ENCODE results near the gene SEMA6A. TPM values are rescaled to one million over a fixed set of nuclear protein-coding genes. Genes with fewer than 3 reads are reported as not detected.

The SEMA6A gene
- total and polyA plus RNA-seq, 2 experiments from 2014 or later: 233 to 400 TPM

- peaks cover 63% of the 10 kb centered on the region for H4K20me1 ChIP-seq (replicated peaks; ENCODE audit: insufficient read depth)
- no peak for DNase-seq (ENCODE audit: low spot score)
- H3K4me3 ChIP-seq: peak overlapping the region; percentile 98; the same call in 1 of the 2 replicates
- H3K27me3 ChIP-seq (ENCODE audit: insufficient read depth): no peaks in the 10 kb centered on the region
- Mint-ChIP-seq H3K4me1 (peaks cover 88% of the 10 kb centered on the region), H3K36me3 (ENCODE audit: low read depth) (peaks cover 15% of the 10 kb centered on the region), H3K27me3 (ENCODE audit: insufficient read depth, low read depth, poor library complexity) (peaks cover 7% of the 10 kb centered on the region), H3K4me3 (no peak overlapping the region; the same call in 2 of the 3 replicates), H3K27ac (no peak overlapping the region), H3K9me3 (no peaks in the 10 kb centered on the region)
- ATAC-seq: no peak
- no peak overlapping the region for H3K27ac ChIP-seq (ENCODE audit: low read depth)
- peaks cover 92% of the 10 kb centered on the region for H3K4me1 ChIP-seq (ENCODE audit: insufficient read depth)
- no peaks in the 10 kb centered on the region for H3K9me2 ChIP-seq (ENCODE audit: insufficient read depth)
- peaks cover 99% of the 10 kb centered on the region for H3K79me2 ChIP-seq (replicated peaks; ENCODE audit: insufficient read depth)
- H2AFZ ChIP-seq: no peak overlapping the region
- H3F3A ChIP-seq (replicated peaks; ENCODE audit: low read depth): peaks cover 4% of the 10 kb centered on the region; the same call in 1 of the 2 replicates
- H3K4me2 ChIP-seq: peak overlapping the region; percentile 90; the same call in 1 of the 2 replicates
- TF ChIP-seq POLR2AphosphoS5 (IDR thresholded peaks at IDR 0.05; ENCODE audit: low read depth) (no peak), CREB1 (CRISPR knock-in tag; IDR thresholded peaks at IDR 0.05; ENCODE audit: low read depth) (no peak), ZNF114 (CRISPR knock-in tag; IDR thresholded peaks at IDR 0.05) (no peak), STAT1 (IDR thresholded peaks at IDR 0.05; ENCODE audit: unreplicated experiment) (no peak), NANOG (IDR thresholded peaks at IDR 0.05; ENCODE audit: borderline replicate concordance) (no peak), EZH2phosphoT487 (IDR thresholded peaks at IDR 0.05; ENCODE audit: unreplicated experiment) (no peak), ZNF331 (CRISPR knock-in tag; IDR thresholded peaks at IDR 0.05; ENCODE audit: low read depth) (no peak), JUNB (IDR thresholded peaks at IDR 0.05; ENCODE audit: unreplicated experiment) (no peak), EZH2 (IDR thresholded peaks at IDR 0.05; ENCODE audit: low read depth, unreplicated experiment) (no peak)
- TF ChIP-seq, protein P1, sequence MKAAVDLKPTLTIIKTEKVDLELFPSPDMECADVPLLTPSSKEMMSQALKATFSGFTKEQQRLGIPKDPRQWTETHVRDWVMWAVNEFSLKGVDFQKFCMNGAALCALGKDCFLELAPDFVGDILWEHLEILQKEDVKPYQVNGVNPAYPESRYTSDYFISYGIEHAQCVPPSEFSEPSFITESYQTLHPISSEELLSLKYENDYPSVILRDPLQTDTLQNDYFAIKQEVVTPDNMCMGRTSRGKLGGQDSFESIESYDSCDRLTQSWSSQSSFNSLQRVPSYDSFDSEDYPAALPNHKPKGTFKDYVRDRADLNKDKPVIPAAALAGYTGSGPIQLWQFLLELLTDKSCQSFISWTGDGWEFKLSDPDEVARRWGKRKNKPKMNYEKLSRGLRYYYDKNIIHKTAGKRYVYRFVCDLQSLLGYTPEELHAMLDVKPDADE (IDR thresholded peaks at IDR 0.05): no peak
- TF ChIP-seq, protein P2, sequence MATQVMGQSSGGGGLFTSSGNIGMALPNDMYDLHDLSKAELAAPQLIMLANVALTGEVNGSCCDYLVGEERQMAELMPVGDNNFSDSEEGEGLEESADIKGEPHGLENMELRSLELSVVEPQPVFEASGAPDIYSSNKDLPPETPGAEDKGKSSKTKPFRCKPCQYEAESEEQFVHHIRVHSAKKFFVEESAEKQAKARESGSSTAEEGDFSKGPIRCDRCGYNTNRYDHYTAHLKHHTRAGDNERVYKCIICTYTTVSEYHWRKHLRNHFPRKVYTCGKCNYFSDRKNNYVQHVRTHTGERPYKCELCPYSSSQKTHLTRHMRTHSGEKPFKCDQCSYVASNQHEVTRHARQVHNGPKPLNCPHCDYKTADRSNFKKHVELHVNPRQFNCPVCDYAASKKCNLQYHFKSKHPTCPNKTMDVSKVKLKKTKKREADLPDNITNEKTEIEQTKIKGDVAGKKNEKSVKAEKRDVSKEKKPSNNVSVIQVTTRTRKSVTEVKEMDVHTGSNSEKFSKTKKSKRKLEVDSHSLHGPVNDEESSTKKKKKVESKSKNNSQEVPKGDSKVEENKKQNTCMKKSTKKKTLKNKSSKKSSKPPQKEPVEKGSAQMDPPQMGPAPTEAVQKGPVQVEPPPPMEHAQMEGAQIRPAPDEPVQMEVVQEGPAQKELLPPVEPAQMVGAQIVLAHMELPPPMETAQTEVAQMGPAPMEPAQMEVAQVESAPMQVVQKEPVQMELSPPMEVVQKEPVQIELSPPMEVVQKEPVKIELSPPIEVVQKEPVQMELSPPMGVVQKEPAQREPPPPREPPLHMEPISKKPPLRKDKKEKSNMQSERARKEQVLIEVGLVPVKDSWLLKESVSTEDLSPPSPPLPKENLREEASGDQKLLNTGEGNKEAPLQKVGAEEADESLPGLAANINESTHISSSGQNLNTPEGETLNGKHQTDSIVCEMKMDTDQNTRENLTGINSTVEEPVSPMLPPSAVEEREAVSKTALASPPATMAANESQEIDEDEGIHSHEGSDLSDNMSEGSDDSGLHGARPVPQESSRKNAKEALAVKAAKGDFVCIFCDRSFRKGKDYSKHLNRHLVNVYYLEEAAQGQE (IDR thresholded peaks at IDR 0.05; ENCODE audit: unreplicated experiment): no peak
- TF ChIP-seq, protein P3, sequence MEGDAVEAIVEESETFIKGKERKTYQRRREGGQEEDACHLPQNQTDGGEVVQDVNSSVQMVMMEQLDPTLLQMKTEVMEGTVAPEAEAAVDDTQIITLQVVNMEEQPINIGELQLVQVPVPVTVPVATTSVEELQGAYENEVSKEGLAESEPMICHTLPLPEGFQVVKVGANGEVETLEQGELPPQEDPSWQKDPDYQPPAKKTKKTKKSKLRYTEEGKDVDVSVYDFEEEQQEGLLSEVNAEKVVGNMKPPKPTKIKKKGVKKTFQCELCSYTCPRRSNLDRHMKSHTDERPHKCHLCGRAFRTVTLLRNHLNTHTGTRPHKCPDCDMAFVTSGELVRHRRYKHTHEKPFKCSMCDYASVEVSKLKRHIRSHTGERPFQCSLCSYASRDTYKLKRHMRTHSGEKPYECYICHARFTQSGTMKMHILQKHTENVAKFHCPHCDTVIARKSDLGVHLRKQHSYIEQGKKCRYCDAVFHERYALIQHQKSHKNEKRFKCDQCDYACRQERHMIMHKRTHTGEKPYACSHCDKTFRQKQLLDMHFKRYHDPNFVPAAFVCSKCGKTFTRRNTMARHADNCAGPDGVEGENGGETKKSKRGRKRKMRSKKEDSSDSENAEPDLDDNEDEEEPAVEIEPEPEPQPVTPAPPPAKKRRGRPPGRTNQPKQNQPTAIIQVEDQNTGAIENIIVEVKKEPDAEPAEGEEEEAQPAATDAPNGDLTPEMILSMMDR (conservative IDR thresholded peaks at IDR 0.05; ENCODE audit: low read depth in 2 of 2): no peak
- TF ChIP-seq, protein P4, sequence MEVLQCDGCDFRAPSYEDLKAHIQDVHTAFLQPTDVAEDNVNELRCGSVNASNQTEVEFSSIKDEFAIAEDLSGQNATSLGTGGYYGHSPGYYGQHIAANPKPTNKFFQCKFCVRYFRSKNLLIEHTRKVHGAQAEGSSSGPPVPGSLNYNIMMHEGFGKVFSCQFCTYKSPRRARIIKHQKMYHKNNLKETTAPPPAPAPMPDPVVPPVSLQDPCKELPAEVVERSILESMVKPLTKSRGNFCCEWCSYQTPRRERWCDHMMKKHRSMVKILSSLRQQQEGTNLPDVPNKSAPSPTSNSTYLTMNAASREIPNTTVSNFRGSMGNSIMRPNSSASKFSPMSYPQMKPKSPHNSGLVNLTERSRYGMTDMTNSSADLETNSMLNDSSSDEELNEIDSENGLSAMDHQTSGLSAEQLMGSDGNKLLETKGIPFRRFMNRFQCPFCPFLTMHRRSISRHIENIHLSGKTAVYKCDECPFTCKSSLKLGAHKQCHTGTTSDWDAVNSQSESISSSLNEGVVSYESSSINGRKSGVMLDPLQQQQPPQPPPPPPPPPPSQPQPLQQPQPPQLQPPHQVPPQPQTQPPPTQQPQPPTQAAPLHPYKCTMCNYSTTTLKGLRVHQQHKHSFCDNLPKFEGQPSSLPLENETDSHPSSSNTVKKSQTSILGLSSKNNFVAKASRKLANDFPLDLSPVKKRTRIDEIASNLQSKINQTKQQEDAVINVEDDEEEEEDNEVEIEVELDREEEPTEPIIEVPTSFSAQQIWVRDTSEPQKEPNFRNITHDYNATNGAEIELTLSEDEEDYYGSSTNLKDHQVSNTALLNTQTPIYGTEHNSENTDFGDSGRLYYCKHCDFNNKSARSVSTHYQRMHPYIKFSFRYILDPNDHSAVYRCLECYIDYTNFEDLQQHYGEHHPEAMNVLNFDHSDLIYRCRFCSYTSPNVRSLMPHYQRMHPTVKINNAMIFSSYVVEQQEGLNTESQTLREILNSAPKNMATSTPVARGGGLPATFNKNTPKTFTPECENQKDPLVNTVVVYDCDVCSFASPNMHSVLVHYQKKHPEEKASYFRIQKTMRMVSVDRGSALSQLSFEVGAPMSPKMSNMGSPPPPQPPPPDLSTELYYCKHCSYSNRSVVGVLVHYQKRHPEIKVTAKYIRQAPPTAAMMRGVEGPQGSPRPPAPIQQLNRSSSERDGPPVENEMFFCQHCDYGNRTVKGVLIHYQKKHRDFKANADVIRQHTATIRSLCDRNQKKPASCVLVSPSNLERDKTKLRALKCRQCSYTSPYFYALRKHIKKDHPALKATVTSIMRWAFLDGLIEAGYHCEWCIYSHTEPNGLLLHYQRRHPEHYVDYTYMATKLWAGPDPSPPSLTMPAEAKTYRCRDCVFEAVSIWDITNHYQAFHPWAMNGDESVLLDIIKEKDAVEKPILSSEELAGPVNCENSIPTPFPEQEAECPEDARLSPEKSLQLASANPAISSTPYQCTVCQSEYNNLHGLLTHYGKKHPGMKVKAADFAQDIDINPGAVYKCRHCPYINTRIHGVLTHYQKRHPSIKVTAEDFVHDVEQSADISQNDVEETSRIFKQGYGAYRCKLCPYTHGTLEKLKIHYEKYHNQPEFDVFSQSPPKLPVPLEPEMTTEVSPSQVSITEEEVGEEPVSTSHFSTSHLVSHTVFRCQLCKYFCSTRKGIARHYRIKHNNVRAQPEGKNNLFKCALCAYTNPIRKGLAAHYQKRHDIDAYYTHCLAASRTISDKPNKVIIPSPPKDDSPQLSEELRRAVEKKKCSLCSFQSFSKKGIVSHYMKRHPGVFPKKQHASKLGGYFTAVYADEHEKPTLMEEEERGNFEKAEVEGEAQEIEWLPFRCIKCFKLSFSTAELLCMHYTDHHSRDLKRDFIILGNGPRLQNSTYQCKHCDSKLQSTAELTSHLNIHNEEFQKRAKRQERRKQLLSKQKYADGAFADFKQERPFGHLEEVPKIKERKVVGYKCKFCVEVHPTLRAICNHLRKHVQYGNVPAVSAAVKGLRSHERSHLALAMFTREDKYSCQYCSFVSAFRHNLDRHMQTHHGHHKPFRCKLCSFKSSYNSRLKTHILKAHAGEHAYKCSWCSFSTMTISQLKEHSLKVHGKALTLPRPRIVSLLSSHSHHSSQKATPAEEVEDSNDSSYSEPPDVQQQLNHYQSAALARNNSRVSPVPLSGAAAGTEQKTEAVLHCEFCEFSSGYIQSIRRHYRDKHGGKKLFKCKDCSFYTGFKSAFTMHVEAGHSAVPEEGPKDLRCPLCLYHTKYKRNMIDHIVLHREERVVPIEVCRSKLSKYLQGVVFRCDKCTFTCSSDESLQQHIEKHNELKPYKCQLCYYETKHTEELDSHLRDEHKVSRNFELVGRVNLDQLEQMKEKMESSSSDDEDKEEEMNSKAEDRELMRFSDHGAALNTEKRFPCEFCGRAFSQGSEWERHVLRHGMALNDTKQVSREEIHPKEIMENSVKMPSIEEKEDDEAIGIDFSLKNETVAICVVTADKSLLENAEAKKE (CRISPR knock-in tag; IDR thresholded peaks at IDR 0.05): no peak
- no peaks in the 10 kb centered on the region; the same call in 1 of the 2 replicates for H3K36me3 ChIP-seq (ENCODE audit: insufficient read depth)
Measured at GRCh38 chr5:116562669-116563068, 12.0 kb downstream of the SEMA6A start.

Measured in GM23338 (cell line).